HG03342 (cell line): Measurements from ENCODE around the gene LCN1.
"Not testable (repeated sequence)": the region's sequence is repeated elsewhere in the genome, so short reads cannot be mapped to it uniquely, and the experiment has no call there.

Experiments used
- ATAC-seq: cut with Tn5 transposase; IDR thresholded peaks from one replicate; pipeline ENCODE4 v1.9.1; 2021; ENCODE audit warnings: mild to moderate bottlenecking, moderate library complexity; ENCODE audit not compliant: unreplicated experiment

The LCN1 gene

GRCh38 chr9:135522137-135522877 lies 1.1 kb downstream of the LCN1 start:
- no peak for ATAC-seq

- no peak for ATAC-seq
These were observed 1.7 kb downstream of the LCN1 start for GRCh38 chr9:135522931-135523330.

- no peak for ATAC-seq
These were observed 2.4 kb downstream of the LCN1 start for GRCh38 chr9:135523521-135524129.

GRCh38 chr9:135524130-135524861 lies 3.1 kb downstream of the LCN1 start:
- no peak for ATAC-seq

GRCh38 chr9:135525241-135526088 lies 4.2 kb downstream of the LCN1 start:
- no peak for ATAC-seq

GRCh38 chr9:135526089-135526729 lies 5.0 kb downstream of the LCN1 start:
- ATAC-seq = no peak

- no peak for ATAC-seq
These were observed 5.7 kb downstream of the LCN1 start for GRCh38 chr9:135526730-135527571.

- not testable (repeated sequence) for ATAC-seq
These were observed 7.7 kb downstream of the LCN1 start for GRCh38 chr9:135528842-135529435.

- ATAC-seq = no peak
These were observed 8.9 kb downstream of the LCN1 start for GRCh38 chr9:135530146-135530545.

GRCh38 chr9:135531096-135531495 lies 9.9 kb downstream of the LCN1 start:
- ATAC-seq = no peak

- no peak for ATAC-seq
These were observed 11.9 kb downstream of the LCN1 start for GRCh38 chr9:135533113-135533512.

- no peak for ATAC-seq
These were observed 12.4 kb downstream of the LCN1 start for GRCh38 chr9:135533674-135534073.

GRCh38 chr9:135534192-135534711 lies 13.0 kb downstream of the LCN1 start:
- not testable (repeated sequence) for ATAC-seq

- not testable (repeated sequence) for ATAC-seq
These were observed 13.6 kb downstream of the LCN1 start for GRCh38 chr9:135534826-135535225.

GRCh38 chr9:135535631-135536030 lies 14.4 kb downstream of the LCN1 start:
- not testable (repeated sequence) for ATAC-seq

- no peak for ATAC-seq
These were observed 15.0 kb downstream of the LCN1 start for GRCh38 chr9:135536216-135536615.

GRCh38 chr9:135543262-135543894 lies 22.1 kb downstream of the LCN1 start:
- ATAC-seq = not testable (repeated sequence)

- no peak for ATAC-seq
These were observed 23.9 kb downstream of the LCN1 start for GRCh38 chr9:135544981-135545635.
